ENCODE measurements around the gene AP3S1. TPM values are rescaled to one million over a fixed set of nuclear protein-coding genes. Genes with fewer than 3 reads are reported as not detected.
A peak's percentile ranks its signal among the peaks of the same experiment; 100 is the strongest.

AP3S1 gene
- polyA plus RNA-seq, 3 donors = 30.2 to 86.1 (median 84.8) TPM

- WGBS (ENCODE audit: insufficient coverage) = 1% methylated on average over 64 of the region's 69 CpGs
- peak within 1 kb of the TSS in 1 of 7 donors; percentile 15 for H3K27ac Mint-ChIP-seq
- H3K4me3 Mint-ChIP-seq = peak within 1 kb of the TSS; percentile 59 to 91
- Histone ChIP-seq H3K4me2 (replicated peaks; ENCODE audit: extremely low read depth, low read length, poor library complexity, severe bottlenecking) (peak within 1 kb of the TSS; percentile 60), H3K9ac (ENCODE audit: insufficient read depth, low read length, poor library complexity, severe bottlenecking) (no peak within 1 kb of the TSS), H3K79me2 (ENCODE audit: insufficient read depth, low read length) (no peaks in the 10 kb centered on the region), H3K9me3 (replicated peaks in 1 of 2; ENCODE audit: control insufficient read depth in 1 of 2, insufficient read depth in 1 of 2, low read length in 2 of 2) (peaks cover 0 to 16% of the 10 kb centered on the region in 2 donors), H3K4me1 (ENCODE audit: control insufficient read depth in 1 of 2, insufficient read depth in 2 of 2, low read length in 2 of 2) (peaks cover 12 to 16% of the 10 kb centered on the region in 2 donors), H3K27ac (ENCODE audit: low read depth in 1 of 2, low read length in 2 of 2) (no peak within 1 kb of the TSS), H2AFZ (ENCODE audit: insufficient read depth, low read depth, low read length, poor library complexity, severe bottlenecking) (peak within 1 kb of the TSS; percentile 44), H3K36me3 (replicated peaks in 1 of 2; ENCODE audit: control insufficient read depth in 1 of 2, insufficient read depth in 2 of 2, low read length in 2 of 2) (no peaks in the 10 kb centered on the region), H3K27me3 (ENCODE audit: control insufficient read depth in 2 of 2, insufficient read depth in 2 of 2, low read length in 2 of 2) (peaks cover 57 to 81% of the 10 kb centered on the region in 2 donors), H4K20me1 (ENCODE audit: insufficient read depth, low read length) (no peaks in the 10 kb centered on the region), H3K4me3 (replicated peaks in 1 of 3; ENCODE audit: low read depth in 2 of 3, low read length in 3 of 3) (peak within 1 kb of the TSS in 1 of 3 experiments; percentile 56)
- H3K9me3 Mint-ChIP-seq = peaks cover 0 to 16% (median 5%) of the 10 kb centered on the region in 7 donors
- peaks cover 3 to 5% of the 10 kb centered on the region in 2 donors for H3K36me3 Mint-ChIP-seq
- intact Hi-C loops (cut with micrococcal nuclease) = no loop called here
- DNase-seq = no peak
- peaks cover 17% of the 10 kb centered on the region for H3K4me1 Mint-ChIP-seq
- peaks cover 62 to 79% (median 76%) of the 10 kb centered on the region in 3 donors for H3K27me3 Mint-ChIP-seq (ENCODE audit: low read depth in 3 of 3)
- TF ChIP-seq, protein P1, sequence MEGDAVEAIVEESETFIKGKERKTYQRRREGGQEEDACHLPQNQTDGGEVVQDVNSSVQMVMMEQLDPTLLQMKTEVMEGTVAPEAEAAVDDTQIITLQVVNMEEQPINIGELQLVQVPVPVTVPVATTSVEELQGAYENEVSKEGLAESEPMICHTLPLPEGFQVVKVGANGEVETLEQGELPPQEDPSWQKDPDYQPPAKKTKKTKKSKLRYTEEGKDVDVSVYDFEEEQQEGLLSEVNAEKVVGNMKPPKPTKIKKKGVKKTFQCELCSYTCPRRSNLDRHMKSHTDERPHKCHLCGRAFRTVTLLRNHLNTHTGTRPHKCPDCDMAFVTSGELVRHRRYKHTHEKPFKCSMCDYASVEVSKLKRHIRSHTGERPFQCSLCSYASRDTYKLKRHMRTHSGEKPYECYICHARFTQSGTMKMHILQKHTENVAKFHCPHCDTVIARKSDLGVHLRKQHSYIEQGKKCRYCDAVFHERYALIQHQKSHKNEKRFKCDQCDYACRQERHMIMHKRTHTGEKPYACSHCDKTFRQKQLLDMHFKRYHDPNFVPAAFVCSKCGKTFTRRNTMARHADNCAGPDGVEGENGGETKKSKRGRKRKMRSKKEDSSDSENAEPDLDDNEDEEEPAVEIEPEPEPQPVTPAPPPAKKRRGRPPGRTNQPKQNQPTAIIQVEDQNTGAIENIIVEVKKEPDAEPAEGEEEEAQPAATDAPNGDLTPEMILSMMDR (IDR thresholded peaks at IDR 0.05) = no peak
Measured at GRCh38 chr5:115816226-115817081, 25.3 kb upstream of the AP3S1 start, which contains the start of gene CDO1. CDO1 (minus strand) TSS chr5:115816659; CDS start chr5:115816397, 262 bp downstream.

DNA sequence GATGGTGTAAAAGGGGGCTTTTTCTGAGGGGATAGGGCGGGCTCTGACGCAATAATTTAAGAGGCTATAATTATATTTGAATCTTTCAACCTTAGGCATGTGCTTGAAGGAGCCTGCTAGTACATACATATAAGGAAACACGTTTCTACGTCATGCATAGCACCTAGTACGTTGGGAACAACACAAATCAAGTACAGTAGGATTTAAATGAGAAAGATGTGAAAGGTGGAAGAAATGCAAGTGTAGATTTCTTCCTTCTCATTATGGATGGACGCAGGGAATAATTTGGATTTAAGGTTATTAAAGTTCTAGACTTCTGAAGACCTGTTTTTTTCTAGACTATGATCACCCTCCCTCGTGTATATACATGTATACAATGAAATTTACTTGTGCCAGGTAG, 24.3 kb upstream of the AP3S1 start:
- H3K4me3 ChIP-seq (replicated peaks in 1 of 3; ENCODE audit: low read depth in 2 of 3, low read length in 3 of 3) = no peak overlapping the region
- H3K9me3 Mint-ChIP-seq = peaks cover 0 to 16% (median 5%) of the 10 kb centered on the region in 7 donors
- peak overlapping the region in 1 of 2 donors; percentile 59 for H3K4me3 Mint-ChIP-seq
- no CpG with 5 or more reads among the region's 7 CpGs for WGBS (ENCODE audit: insufficient coverage)
- peaks cover 65 to 74% (median 73%) of the 10 kb centered on the region in 3 donors for H3K27me3 Mint-ChIP-seq (ENCODE audit: low read depth in 3 of 3)
- no peak for DNase-seq
- H3K27ac Mint-ChIP-seq = no peak overlapping the region
- H3K4me1 Mint-ChIP-seq = peaks cover 17% of the 10 kb centered on the region
- no peaks in the 10 kb centered on the region for H3K36me3 ChIP-seq (replicated peaks in 1 of 2; ENCODE audit: control insufficient read depth in 1 of 2, insufficient read depth in 2 of 2, low read length in 2 of 2)
- TF ChIP-seq, protein P1 (IDR thresholded peaks at IDR 0.05) = no peak
- H3K27ac ChIP-seq (ENCODE audit: low read depth in 1 of 2, low read length in 2 of 2) = no peak overlapping the region
- H3K4me1 ChIP-seq (ENCODE audit: control insufficient read depth in 1 of 2, insufficient read depth in 2 of 2, low read length in 2 of 2) = peaks cover 12 to 16% of the 10 kb centered on the region in 2 donors
- H3K9ac ChIP-seq (ENCODE audit: insufficient read depth, low read length, poor library complexity, severe bottlenecking) = no peak overlapping the region
- H3K9me3 ChIP-seq (replicated peaks in 1 of 2; ENCODE audit: control insufficient read depth in 1 of 2, insufficient read depth in 1 of 2, low read length in 2 of 2) = peaks cover 0 to 16% of the 10 kb centered on the region in 2 donors
- H2AFZ ChIP-seq (ENCODE audit: insufficient read depth, low read depth, low read length, poor library complexity, severe bottlenecking) = no peak overlapping the region
- H4K20me1 ChIP-seq (ENCODE audit: insufficient read depth, low read length) = no peaks in the 10 kb centered on the region
- intact Hi-C loops (cut with micrococcal nuclease) = no loop called here
- no peak overlapping the region for H3K4me2 ChIP-seq (replicated peaks; ENCODE audit: extremely low read depth, low read length, poor library complexity, severe bottlenecking)
- peaks cover 3 to 5% of the 10 kb centered on the region in 2 donors for H3K36me3 Mint-ChIP-seq
- H3K79me2 ChIP-seq (ENCODE audit: insufficient read depth, low read length) = no peaks in the 10 kb centered on the region
- peaks cover 56 to 72% of the 10 kb centered on the region in 2 donors for H3K27me3 ChIP-seq (ENCODE audit: control insufficient read depth in 2 of 2, insufficient read depth in 2 of 2, low read length in 2 of 2)

Data from CD14-positive monocyte (primary cell).